CD4-positive, alpha-beta memory T cell (primary cell): Measurements from ENCODE around the gene HNRNPA0. TPM values are rescaled to one million over a fixed set of nuclear protein-coding genes. Genes with fewer than 3 reads are reported as not detected.

Source experiments
- CTCF ChIA-PET: fragments of 350-600 bp; sonication (Branson Sonifier 250); formaldehyde crosslinking; loops from one replicate; lab custom pipeline; 2021; ENCODE audit warnings: inconsistent platforms; ENCODE audit not compliant: partially characterized antibody; lab: Charles Lee
- POLR2A ChIA-PET: fragments of 350-600 bp; sonication (Branson Sonifier 250); formaldehyde crosslinking; loops from one replicate; lab custom pipeline; 2021; ENCODE audit not compliant: partially characterized antibody; lab: Charles Lee
- DNase-seq, 5 donors: peaks; one replicate each; pipeline versions ENCODE4 v3.0.0 to v3.0.0-alpha.2; 2020 to 2022; ENCODE audit warnings: mixed read lengths in 1 of 5
- H3K27ac ChIP-seq: one replicate; pipeline ENCODE4 v1.7.0; 2013; ENCODE audit warnings: low read depth, low read length
- H3K27me3 ChIP-seq: 2 replicates; pipeline ENCODE4 v1.7.0; 2013; ENCODE audit warnings: mild to moderate bottlenecking, low read length, moderate library complexity; ENCODE audit not compliant: insufficient read depth
- H3K36me3 ChIP-seq: 2 replicates; pipeline ENCODE4 v1.7.0; 2013; ENCODE audit warnings: mild to moderate bottlenecking, low read length, moderate library complexity; ENCODE audit not compliant: insufficient read depth
- H3K4me1 ChIP-seq: 2 replicates; pipeline ENCODE4 v1.7.0; 2013; ENCODE audit warnings: mild to moderate bottlenecking, low read length, moderate library complexity; ENCODE audit not compliant: insufficient read depth
- H3K4me3 ChIP-seq, 2 donors: one replicate each; pipeline ENCODE4 v1.7.0; 2013; ENCODE audit warnings: low read length in 2 of 2, mild to moderate bottlenecking in 1 of 2
- H3K9me3 ChIP-seq, 2 donors: one replicate each; pipeline ENCODE4 v1.7.0; 2013; ENCODE audit warnings: low read length in 2 of 2, control low read depth in 1 of 2; ENCODE audit not compliant: control insufficient read depth in 1 of 2
- H3K27ac Mint-ChIP-seq, 7 donors: one replicate each; pipeline ENCODE4 v1.8.0; 2020 to 2021; ENCODE audit warnings: mixed read lengths in 7 of 7, mild to moderate bottlenecking in 6 of 7, inconsistent platforms in 3 of 7, moderate library complexity in 3 of 7
- H3K27me3 Mint-ChIP-seq, 2 donors: one replicate each; pipeline ENCODE4 v1.8.0; 2020 to 2021; ENCODE audit warnings: mixed read lengths in 2 of 2
- H3K36me3 Mint-ChIP-seq, 2 donors: one replicate each; pipeline ENCODE4 v1.8.0; 2020 to 2021; ENCODE audit warnings: mixed read lengths in 2 of 2, inconsistent platforms in 1 of 2, mild to moderate bottlenecking in 1 of 2
- H3K4me1 Mint-ChIP-seq, 4 donors: one replicate each; pipeline ENCODE4 v1.8.0; 2020 to 2021; ENCODE audit warnings: mixed read lengths in 4 of 4, mild to moderate bottlenecking in 1 of 4
- H3K4me3 Mint-ChIP-seq, 8 donors: one replicate each; pipeline ENCODE4 v1.8.0; 2020 to 2021; ENCODE audit warnings: mixed read lengths in 8 of 8, mild to moderate bottlenecking in 7 of 8, moderate library complexity in 6 of 8, inconsistent platforms in 3 of 8
- H3K9me3 Mint-ChIP-seq, 8 donors: one replicate each; pipeline ENCODE4 v1.8.0; 2020 to 2021; ENCODE audit warnings: mixed read lengths in 8 of 8, mild to moderate bottlenecking in 5 of 8, inconsistent platforms in 3 of 8, moderate library complexity in 1 of 8
- intact Hi-C: fragments of 100-400 bp; cut with micrococcal nuclease; formaldehyde crosslinking; loops from one replicate; pipeline ENCODE4 v1.15.1; 2023
- polyA plus RNA-seq, 2 donors: library from polyadenylated mRNA; unstranded; fragments of 300-500 nt; fragmentation: Illumina TruSeq; gene quantifications; one replicate each; pipeline ENCODE4 v1.2.3, GENCODE V29; 2021
- total RNA-seq, 2 experiments: library from RNA; stranded (reverse); gene quantifications; one replicate each; pipeline ENCODE4 v1.2.3, GENCODE V29; 2021

Gene HNRNPA0
- total and polyA plus RNA-seq, 4 experiments from 2014 or later = 8.6 to 30.7 (median 24.9) TPM

DNA sequence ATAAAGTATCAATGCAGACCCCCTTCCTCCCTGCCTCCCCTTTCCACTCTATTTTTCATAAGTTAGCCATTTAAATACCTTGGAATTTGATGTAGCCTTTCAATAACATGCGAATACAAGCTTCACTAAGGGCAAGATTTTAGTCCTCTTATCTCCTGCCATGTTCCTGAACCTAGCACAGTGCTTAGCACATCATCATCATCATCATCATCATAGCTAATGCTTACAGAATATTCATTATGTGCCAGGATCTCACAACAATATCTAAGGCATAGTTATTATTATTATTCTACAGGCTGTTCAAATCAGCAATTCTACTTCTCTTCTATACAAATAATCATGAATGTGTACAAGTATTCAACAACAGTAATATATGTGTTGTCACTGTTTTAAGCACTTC, 38.7 kb downstream of the HNRNPA0 start:
- Mint-ChIP-seq H3K4me1 (peaks cover 0 to 7% (median 2%) of the 10 kb centered on the region in 4 donors), H3K36me3 (peaks cover 39 to 49% of the 10 kb centered on the region in 2 donors), H3K4me3 (no peak overlapping the region), H3K9me3 (peaks cover 3 to 24% (median 9%) of the 10 kb centered on the region in 8 donors), H3K27me3 (no peaks in the 10 kb centered on the region), H3K27ac (no peak overlapping the region)
- ChIA-PET POLR2A (no interaction called here), CTCF (interaction anchor here (1.3 to 2.6 kb wide), 2 partner anchors 27 to 55 kb away, joined by 10 to 11 read pairs; no protein-coding TSS in a partner anchor)
- Histone ChIP-seq H3K36me3 (no peaks in the 10 kb centered on the region), H3K27ac (no peak overlapping the region), H3K4me1 (no peaks in the 10 kb centered on the region), H3K4me3 (no peak overlapping the region), H3K27me3 (no peaks in the 10 kb centered on the region), H3K9me3 (no peaks in the 10 kb centered on the region)
- no peak for DNase-seq
- intact Hi-C loops = no loop called here

DNA sequence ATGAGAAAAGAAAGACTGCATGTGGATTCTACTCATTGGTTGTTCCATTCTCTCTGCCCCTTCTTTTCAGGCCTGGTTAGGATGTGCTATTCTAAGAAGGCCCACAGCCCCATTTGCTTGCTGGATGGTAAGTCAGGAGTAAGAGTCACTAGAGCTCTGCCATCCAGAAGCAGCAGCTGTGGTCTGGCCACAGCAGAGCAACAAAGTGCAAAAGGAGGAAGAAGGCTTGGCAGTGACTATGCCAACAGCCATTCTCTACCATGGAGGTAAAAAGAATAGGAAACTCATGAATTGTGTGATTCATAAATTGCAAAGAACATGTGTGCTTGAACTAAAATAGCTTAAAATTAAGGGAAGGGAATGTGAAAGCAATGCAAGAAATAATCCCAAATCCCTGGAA, 39.2 kb downstream of the HNRNPA0 start:
- H3K27me3 Mint-ChIP-seq = no peaks in the 10 kb centered on the region
- DNase-seq = no peak
- peaks cover 37 to 49% of the 10 kb centered on the region in 2 donors for H3K36me3 Mint-ChIP-seq
- Histone ChIP-seq H3K27me3 (no peaks in the 10 kb centered on the region), H3K4me3 (no peak overlapping the region), H3K4me1 (no peaks in the 10 kb centered on the region), H3K27ac (no peak overlapping the region), H3K36me3 (no peaks in the 10 kb centered on the region), H3K9me3 (no peaks in the 10 kb centered on the region)
- ChIA-PET POLR2A (no interaction called here), CTCF (interaction anchor here (1.3 to 2.6 kb wide), 2 partner anchors 28 to 55 kb away, joined by 10 to 11 read pairs; no protein-coding TSS in a partner anchor)
- H3K9me3 Mint-ChIP-seq = peaks cover 3 to 24% (median 9%) of the 10 kb centered on the region in 8 donors
- no peak overlapping the region for H3K27ac Mint-ChIP-seq
- H3K4me3 Mint-ChIP-seq = no peak overlapping the region
- peaks cover 0 to 7% (median 2%) of the 10 kb centered on the region in 4 donors for H3K4me1 Mint-ChIP-seq
- intact Hi-C loops = no loop called here

DNA sequence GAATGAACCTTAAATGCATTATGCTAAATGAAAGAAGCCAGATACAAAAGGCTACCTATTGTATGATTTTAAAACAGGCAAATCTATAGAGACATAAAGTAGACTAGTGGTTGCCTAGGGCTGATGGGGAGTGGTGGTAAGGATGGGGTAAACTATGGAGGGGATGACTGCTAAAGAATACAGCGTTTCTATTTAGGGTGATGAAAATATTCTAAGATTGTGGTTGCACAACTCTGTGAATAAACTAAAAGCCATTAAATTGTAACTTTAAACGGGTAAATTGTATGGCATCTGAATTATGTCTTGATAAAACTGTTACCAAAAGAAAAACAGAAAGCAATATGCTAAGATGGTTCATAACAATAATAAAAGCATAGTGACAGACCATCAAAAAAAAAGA, 39.7 kb downstream of the HNRNPA0 start:
- no peak for DNase-seq
- peak overlapping the region in 1 of 7 donors; percentile 36 for H3K27ac Mint-ChIP-seq
- H3K4me1 ChIP-seq = no peaks in the 10 kb centered on the region
- peaks cover 40 to 49% of the 10 kb centered on the region in 2 donors for H3K36me3 Mint-ChIP-seq
- no peaks in the 10 kb centered on the region for H3K9me3 ChIP-seq
- H3K27me3 ChIP-seq = no peaks in the 10 kb centered on the region
- H3K27ac ChIP-seq = no peak overlapping the region
- H3K36me3 ChIP-seq = no peaks in the 10 kb centered on the region
- H3K27me3 Mint-ChIP-seq = no peaks in the 10 kb centered on the region
- H3K9me3 Mint-ChIP-seq = peaks cover 3 to 24% (median 9%) of the 10 kb centered on the region in 8 donors
- intact Hi-C loops = no loop called here
- H3K4me3 Mint-ChIP-seq = no peak overlapping the region
- CTCF ChIA-PET = interaction anchor here (2.1 kb wide), 1 partner anchor 54 kb away, joined by 10 read pairs; no protein-coding TSS in a partner anchor
- H3K4me1 Mint-ChIP-seq = peaks cover 0 to 7% (median 2%) of the 10 kb centered on the region in 4 donors
- H3K4me3 ChIP-seq = no peak overlapping the region
- POLR2A ChIA-PET = no interaction called here

DNA sequence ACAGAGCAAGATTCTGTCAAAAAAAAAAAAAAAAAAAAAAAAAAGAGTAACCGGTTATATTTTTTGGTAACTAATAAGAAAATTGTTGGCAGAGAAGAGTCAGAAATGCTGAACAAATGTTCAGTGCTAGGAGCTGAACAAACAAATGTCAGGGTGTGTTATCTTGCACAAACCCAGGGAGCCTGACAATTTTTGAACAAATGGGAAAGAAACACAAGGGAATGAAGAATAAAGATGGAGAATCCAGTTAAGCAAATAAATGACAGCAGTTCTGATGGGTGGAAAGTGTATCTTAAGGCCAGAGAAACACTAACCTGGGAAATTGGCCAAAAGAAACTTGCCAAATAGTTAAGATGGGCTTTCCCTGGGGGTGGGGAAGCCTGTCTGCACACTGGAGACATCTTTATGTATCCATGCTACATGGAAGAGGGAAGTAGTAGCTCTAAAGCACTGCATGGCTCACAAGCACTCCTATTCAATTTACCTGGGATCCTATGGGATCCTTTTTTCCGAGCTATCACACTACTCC, 42.0 kb downstream of the HNRNPA0 start:
- no peak overlapping the region for H3K27ac Mint-ChIP-seq
- H3K9me3 Mint-ChIP-seq = peaks cover 3 to 24% (median 9%) of the 10 kb centered on the region in 8 donors
- Histone ChIP-seq H3K4me1 (no peaks in the 10 kb centered on the region), H3K4me3 (no peak overlapping the region), H3K27me3 (no peaks in the 10 kb centered on the region), H3K36me3 (no peaks in the 10 kb centered on the region), H3K9me3 (no peaks in the 10 kb centered on the region), H3K27ac (no peak overlapping the region)
- H3K4me1 Mint-ChIP-seq = peaks cover 0 to 5% (median 2%) of the 10 kb centered on the region in 4 donors
- no peaks in the 10 kb centered on the region for H3K27me3 Mint-ChIP-seq
- CTCF ChIA-PET = interaction anchor here (0.6 to 2.0 kb wide), 4 partner anchors 13 to 35 kb away, joined by 3 to 9 read pairs (median 6); no protein-coding TSS in a partner anchor
- no peak for DNase-seq
- POLR2A ChIA-PET = no interaction called here
- intact Hi-C loops = no loop called here
- no peak overlapping the region for H3K4me3 Mint-ChIP-seq
- peaks cover 50 to 56% of the 10 kb centered on the region in 2 donors for H3K36me3 Mint-ChIP-seq

DNA sequence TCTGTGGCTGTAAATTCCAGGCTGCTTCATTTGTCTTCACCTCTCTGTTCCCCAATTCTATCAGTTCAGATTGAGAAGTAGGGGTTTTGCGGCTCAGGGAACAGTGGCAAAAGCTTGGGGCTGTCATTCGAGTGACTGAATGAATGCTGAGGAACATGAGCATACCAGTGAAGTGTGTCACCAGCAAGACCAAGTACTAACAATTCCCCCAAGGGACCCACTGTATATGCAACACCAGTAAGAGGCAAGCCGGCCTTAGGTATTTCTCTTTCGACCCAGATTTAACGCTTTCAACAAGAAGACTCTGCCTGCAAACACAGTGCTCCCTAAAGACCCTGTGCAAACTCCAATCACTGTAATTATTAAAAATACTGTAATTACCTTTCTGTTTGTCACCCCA, 44.1 kb downstream of the HNRNPA0 start:
- CTCF ChIA-PET = interaction anchor here (0.6 to 1.5 kb wide), 3 partner anchors 15 to 81 kb away, joined by 3 to 4 read pairs (median 4); no protein-coding TSS in a partner anchor
- H3K27ac ChIP-seq = no peak overlapping the region

DNA sequence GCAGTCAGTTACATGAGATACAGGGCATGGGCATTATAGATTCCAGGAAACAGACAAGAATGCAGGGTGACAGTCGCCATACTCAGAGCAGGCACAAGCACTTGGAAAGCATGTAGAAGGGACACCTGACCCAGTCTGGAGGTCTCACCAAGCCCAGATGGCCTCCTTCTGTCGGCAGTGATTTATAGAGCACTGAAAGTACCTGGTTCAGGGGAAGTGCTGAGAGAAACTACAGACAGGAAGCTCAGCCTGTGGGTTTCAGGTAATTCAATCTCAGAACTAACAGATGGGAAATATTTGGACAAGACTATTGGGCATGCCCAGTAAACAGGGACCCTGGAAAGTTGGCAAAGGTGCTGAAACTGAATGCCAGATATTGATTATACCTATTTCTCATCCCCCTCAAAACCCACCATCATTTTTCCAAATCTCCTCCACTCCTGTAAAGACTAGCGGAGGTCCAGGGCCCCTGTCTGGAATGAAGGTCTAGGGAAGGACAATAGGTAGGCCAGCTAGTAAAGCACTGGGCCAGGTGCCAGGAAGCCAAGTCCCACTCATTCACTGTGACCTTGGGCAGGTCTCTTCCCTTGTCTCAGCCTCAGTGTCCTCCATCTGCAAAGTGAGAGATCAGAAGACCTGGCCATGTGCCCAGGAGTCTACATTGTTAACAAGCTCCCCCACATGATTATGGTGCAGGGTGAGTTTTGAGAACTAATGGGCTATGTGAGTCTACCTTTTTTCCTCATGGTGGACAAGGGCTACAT, 45.2 kb downstream of the HNRNPA0 start:
- no peak for DNase-seq
- no peaks in the 10 kb centered on the region for H3K27me3 ChIP-seq
- intact Hi-C loops = no loop called here
- no peak overlapping the region for H3K27ac ChIP-seq
- H3K36me3 ChIP-seq = peaks cover 3% of the 10 kb centered on the region
- H3K4me1 ChIP-seq = no peaks in the 10 kb centered on the region
- Mint-ChIP-seq H3K9me3 (peaks cover 0 to 18% (median 8%) of the 10 kb centered on the region in 8 donors), H3K4me1 (peaks cover 0 to 4% (median 3%) of the 10 kb centered on the region in 4 donors), H3K27me3 (no peaks in the 10 kb centered on the region), H3K36me3 (peaks cover 44 to 56% of the 10 kb centered on the region in 2 donors), H3K27ac (no peak overlapping the region), H3K4me3 (no peak overlapping the region)
- no peak overlapping the region for H3K4me3 ChIP-seq
- no peaks in the 10 kb centered on the region for H3K9me3 ChIP-seq
- POLR2A ChIA-PET = no interaction called here
- CTCF ChIA-PET = interaction anchor here (1.6 kb wide), 1 partner anchor 33 kb away, joined by 4 read pairs; no protein-coding TSS in a partner anchor

More for the DNA sequence above, 44.1 kb downstream of the HNRNPA0 start:
- intact Hi-C loops = no loop called here
- DNase-seq = no peak
- POLR2A ChIA-PET = no interaction called here
- Mint-ChIP-seq H3K27ac (no peak overlapping the region), H3K27me3 (no peaks in the 10 kb centered on the region), H3K4me1 (peaks cover 0 to 5% (median 3%) of the 10 kb centered on the region in 4 donors), H3K9me3 (peaks cover 3 to 24% (median 9%) of the 10 kb centered on the region in 8 donors), H3K4me3 (no peak overlapping the region), H3K36me3 (peaks cover 51 to 64% of the 10 kb centered on the region in 2 donors)
- H3K4me1 ChIP-seq = no peaks in the 10 kb centered on the region
- no peaks in the 10 kb centered on the region for H3K9me3 ChIP-seq
- no peaks in the 10 kb centered on the region for H3K27me3 ChIP-seq
- peaks cover 3% of the 10 kb centered on the region for H3K36me3 ChIP-seq
- H3K4me3 ChIP-seq = no peak overlapping the region

DNA sequence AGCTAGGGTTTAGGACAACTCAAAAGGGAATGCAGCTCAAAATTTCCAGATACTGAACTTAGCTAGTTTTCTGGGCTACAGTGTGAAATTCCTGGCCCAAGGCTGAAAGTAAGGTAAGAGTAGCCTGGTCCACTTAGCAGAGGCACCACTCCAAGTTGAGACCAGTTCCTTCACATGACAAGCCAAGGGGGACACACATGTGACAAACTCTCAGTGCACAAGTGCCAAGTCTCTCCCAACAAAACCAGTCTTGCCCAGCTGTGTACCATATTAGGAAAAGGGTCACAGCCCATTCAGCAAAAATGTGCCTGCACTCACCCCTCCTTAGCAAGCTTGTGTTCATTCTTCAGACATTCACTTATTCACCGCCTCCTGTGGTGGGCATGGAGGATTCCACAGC, 46.1 kb downstream of the HNRNPA0 start:
- Mint-ChIP-seq H3K36me3 (peaks cover 44 to 60% of the 10 kb centered on the region in 2 donors), H3K27me3 (no peaks in the 10 kb centered on the region), H3K27ac (no peak overlapping the region), H3K4me3 (no peak overlapping the region), H3K9me3 (peaks cover 0 to 10% (median 5%) of the 10 kb centered on the region in 8 donors), H3K4me1 (peaks cover 0 to 4% (median 3%) of the 10 kb centered on the region in 4 donors)
- Histone ChIP-seq H3K36me3 (peaks cover 3% of the 10 kb centered on the region), H3K27me3 (no peaks in the 10 kb centered on the region), H3K27ac (no peak overlapping the region), H3K4me3 (no peak overlapping the region), H3K4me1 (no peaks in the 10 kb centered on the region), H3K9me3 (no peaks in the 10 kb centered on the region)
- no peak for DNase-seq
- ChIA-PET POLR2A (no interaction called here), CTCF (interaction anchor here (1.6 kb wide), 1 partner anchor 34 kb away, joined by 4 read pairs; no protein-coding TSS in a partner anchor)
- intact Hi-C loops = no loop called here
